Measurements from ENCODE around the gene ANKRD13D.

ANKRD13D gene

GRCh38 chr11:67322049-67322448 lies 32.9 kb downstream of the ANKRD13D start:
- DNase-seq: no peak

DNA sequence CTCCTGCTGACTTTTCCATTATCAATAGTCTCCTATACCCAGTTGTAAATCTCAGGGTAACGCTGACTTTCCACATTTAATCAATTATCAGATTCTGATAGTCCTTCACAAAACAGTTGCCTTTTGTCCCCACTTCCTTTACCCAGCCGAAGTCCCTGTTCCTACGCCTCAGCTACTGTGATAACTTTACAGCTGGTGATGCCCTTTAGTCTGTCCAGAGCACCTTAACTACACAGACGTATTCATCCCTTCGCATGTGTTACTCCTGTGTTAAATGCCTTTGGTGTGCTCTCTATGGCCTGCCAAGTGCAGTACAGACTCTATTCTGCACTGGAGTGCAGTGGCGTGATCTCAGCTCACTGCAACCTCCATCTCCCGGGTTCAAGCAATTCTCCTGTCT lies 34.4 kb downstream of the ANKRD13D start:
- no peak for DNase-seq

- no peak for DNase-seq
Measured at GRCh38 chr11:67332081-67332691, 43.1 kb downstream of the ANKRD13D start.

DNA sequence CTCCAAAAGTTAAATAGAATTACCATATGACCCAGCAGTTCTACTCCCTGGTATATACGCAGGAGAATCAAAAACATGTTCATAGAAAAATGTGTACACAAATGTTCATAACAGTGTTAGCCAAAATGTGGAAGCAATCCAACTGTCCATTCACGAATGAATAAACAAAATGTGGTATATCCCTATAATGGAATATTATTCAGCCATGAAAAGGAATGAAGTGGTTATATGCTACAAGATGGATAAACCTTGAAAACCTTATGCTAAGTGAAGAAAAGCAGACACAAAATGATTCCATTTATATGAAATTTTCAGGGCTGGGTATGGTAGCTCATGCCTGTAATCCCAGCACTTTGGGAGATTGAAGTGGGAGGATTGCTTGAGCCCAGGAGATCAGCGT lies 48.2 kb downstream of the ANKRD13D start:
- no peak for DNase-seq

DNA sequence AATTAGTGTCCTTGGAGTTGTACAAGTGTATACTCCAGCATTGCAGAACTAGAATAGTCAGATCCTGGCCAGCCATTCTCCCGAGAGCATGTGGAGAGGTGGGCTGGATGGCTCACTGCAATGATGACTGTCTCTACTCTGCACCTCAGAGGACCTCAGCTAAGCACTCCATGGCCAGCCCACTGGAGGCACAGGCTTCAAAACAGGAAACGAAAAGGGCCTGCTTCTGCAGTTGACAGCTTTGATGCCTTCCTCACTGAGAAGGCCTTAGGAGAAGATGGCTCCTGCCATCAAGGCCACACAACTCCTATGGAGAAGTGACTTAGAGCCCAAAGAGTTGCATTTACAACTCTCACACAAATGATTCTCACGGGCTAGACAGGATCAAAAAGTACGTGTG lies 55.2 kb downstream of the ANKRD13D start:
- DNase-seq: no peak

DNA sequence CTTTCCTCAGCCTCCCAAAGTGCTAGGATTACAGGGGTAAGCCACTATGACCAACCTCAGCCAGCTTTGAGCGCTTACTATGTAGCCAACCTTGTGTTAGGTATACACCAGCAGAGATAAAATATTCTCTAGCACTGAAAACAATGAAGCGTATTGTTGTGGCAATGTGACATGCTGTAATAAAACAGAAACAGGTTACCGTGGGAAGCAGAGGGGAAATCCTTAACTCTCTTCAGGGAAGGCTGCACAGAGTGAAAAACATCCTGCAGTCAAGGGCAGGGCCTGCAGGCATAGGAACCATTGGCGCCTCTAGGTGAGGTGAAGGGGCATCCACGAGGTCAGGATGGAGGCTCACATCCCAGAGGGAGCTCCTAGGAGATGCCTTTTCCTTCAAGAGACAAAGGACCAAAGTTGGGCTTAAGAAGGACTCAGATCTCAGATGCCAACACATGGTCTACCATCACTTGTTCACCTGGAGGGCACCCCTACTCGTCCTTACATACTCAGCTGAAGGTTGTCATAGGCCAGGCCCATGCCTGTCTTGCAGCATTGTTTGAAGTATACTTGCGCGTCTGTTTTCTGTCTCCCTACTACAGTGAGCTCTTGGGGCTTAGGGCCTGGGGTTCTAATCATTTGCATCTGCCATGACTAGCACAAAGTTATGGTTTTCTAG lies 56.3 kb downstream of the ANKRD13D start:
- DNase-seq: no peak

GRCh38 chr11:67345920-67346819 lies 57.1 kb downstream of the ANKRD13D start:
- DNase-seq: no peak

DNA sequence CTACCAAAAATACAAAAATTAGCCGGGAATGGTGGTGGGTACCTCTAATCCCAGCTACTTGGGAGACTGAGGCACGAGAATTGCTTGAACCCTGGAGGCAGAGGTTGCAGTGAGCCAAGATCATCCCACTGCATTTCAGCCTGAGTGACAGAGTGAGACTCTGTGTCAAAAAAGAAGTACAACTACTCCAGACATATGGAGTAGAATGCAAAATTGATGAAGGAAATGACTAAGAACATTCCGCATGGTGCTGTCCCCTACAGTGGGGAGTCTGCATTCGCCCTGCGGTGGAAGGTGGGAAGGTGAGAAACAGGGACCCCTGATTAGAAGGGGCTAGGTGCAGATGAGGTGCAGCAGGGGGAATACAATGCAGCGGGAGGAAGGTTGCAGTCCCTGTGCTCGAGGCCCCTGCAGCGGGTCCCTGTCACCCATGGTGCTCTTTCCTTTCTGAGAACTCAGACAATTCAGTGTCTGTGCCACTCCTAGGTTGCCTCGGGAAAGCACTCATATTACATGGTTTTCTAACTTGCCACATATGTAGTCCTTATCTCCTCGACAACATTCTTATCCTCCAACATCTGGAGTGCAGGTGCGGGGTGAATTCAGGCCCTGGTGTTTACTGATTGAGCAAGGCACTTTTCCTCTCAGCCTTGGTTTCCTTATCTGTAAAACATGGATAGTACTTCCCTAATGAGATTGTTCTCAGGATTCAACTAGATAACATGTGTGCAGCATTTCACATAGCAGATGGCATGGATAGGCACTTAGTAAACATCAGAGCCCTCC lies 59.1 kb downstream of the ANKRD13D start:
- DNase-seq: no peak

DNA sequence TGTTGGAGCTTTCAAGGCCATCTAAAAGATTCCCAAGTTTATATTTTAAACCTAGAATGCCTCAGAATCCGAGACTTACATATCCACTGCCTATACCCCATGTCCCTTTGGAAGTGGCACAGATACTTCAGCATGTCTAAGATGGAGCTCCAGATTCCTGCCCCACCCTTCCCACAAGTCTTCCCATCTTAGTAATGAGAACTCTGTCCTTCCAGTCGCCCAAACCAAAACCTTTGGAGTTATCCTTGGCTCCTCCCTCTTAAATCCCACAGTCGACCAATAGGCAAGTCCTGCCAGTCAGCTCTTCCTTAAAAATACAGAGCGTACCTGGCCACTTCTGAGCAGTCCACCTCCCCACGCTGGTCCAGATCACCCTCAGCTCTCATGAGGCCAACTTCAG lies 59.9 kb downstream of the ANKRD13D start:
- no peak for DNase-seq

- DNase-seq: no peak
Measured at GRCh38 chr11:67349457-67349856, 60.4 kb downstream of the ANKRD13D start.

GRCh38 chr11:67349928-67350465 lies 60.9 kb downstream of the ANKRD13D start:
- DNase-seq: no peak

DNA sequence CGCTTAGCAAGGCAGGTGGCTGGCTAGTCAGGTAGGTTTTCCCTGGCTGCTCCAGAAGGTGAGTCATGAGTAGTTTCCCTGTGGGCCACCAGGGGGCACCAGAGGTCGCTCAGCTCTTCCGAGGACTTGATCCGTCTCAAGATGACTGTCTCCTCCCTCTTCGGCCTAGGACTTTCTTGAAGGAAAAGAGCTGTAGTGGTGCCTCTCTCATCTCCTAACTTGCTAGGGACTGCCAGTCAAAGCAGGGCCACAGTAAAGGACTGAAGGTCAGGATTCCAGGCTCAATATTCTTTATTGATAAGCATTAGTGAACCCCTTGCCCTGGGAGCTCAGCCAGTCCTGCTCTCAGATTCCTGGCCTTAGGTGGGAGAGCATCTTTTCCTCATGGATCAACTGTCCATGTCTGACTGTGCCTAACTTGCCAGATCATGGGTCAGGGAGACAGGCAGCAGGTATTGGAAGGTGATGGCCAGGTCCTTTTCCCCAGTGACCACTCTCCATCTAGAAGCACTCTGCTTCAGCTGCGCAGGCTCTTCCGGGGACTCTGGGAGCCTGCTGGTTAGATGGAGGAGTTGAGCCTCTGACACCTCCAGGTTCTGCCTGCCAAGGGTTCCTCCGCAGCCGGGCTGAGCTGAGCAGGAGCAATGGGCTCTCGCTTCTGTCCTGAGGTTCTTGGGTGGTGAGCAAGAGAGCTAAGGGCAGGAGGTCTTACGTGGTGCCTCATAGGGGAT lies 62.3 kb downstream of the ANKRD13D start:
- peak; percentile 54 for DNase-seq
